OCI-LY7 (cell line): ENCODE results near the gene FITM2.

Experiments
- EZH2phosphoT487 ChIP-seq: fragments of 200-600 bp; sonication (generic); IDR thresholded peaks from 2 replicates; pipeline ENCODE4 v1.6.1; 2018; ENCODE audit warnings: low read depth, borderline replicate concordance, mild to moderate bottlenecking, mixed run types, antibody characterized with exemption, low read length, moderate library complexity, mixed read lengths
- TF ChIP-seq, protein P1 (sequence below): fragments of 200-600 bp; sonication (generic); conservative IDR thresholded peaks from 2 replicates; pipeline ENCODE4 v1.5.1; 2014; ENCODE audit warnings: mild to moderate bottlenecking, antibody characterized with exemption, low read length, moderate library complexity, mixed read lengths

DNA sequence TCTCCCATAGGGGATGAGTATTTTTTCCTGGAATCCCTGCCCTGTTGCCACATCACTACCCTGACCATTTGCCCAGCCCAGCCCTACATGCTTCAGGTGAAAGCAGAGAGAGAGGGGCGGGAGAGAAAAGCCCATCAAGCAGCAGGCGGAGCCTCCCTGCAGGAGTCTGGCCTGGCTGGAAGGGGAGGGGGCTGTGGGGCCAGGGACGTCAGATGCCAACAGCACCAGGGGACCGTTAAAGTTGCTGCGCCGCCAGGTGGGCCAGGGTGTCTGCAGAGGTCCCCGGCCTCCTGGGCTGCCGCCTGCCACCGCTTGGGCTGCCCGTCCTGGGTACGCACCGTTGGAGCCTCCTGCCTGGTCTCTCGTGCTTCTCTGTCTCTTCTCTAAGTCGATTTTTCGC lies 25.1 kb upstream of the FITM2 start:
- TF ChIP-seq, protein P1, sequence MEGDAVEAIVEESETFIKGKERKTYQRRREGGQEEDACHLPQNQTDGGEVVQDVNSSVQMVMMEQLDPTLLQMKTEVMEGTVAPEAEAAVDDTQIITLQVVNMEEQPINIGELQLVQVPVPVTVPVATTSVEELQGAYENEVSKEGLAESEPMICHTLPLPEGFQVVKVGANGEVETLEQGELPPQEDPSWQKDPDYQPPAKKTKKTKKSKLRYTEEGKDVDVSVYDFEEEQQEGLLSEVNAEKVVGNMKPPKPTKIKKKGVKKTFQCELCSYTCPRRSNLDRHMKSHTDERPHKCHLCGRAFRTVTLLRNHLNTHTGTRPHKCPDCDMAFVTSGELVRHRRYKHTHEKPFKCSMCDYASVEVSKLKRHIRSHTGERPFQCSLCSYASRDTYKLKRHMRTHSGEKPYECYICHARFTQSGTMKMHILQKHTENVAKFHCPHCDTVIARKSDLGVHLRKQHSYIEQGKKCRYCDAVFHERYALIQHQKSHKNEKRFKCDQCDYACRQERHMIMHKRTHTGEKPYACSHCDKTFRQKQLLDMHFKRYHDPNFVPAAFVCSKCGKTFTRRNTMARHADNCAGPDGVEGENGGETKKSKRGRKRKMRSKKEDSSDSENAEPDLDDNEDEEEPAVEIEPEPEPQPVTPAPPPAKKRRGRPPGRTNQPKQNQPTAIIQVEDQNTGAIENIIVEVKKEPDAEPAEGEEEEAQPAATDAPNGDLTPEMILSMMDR = no peak
- no peak for TF ChIP-seq EZH2phosphoT487
